H1 (cell line): ENCODE data around the gene ICAM5. TPM values are rescaled to one million over a fixed set of nuclear protein-coding genes. Genes with fewer than 3 reads are reported as not detected.

Experiments used
- ATF3 ChIP-seq: IDR thresholded peaks from 2 replicates; pipeline ENCODE4 v1.6.1; 2011; ENCODE audit warnings: low read depth, mild to moderate bottlenecking, low read length; ENCODE audit not compliant: insufficient read depth
- FOSL1 ChIP-seq: IDR thresholded peaks from 2 replicates; pipeline ENCODE4 v1.6.1; 2011; ENCODE audit warnings: mild to moderate bottlenecking, low read depth, low read length, moderate library complexity; ENCODE audit not compliant: insufficient read depth
- GABPA ChIP-seq: IDR thresholded peaks from 2 replicates; pipeline ENCODE4 v1.6.1; 2011; ENCODE audit warnings: mild to moderate bottlenecking, low read length, moderate library complexity, borderline replicate concordance; ENCODE audit not compliant: insufficient read depth
- POU5F1 ChIP-seq: IDR thresholded peaks from 2 replicates; pipeline ENCODE4 v1.6.1; 2011; ENCODE audit warnings: low read depth, mild to moderate bottlenecking, low read length, moderate library complexity
- RFX5 ChIP-seq: IDR thresholded peaks from 2 replicates; pipeline ENCODE4 v1.6.1; 2011; ENCODE audit warnings: low read depth, low read length, improper control_type of control experiment, borderline replicate concordance
- SP4 ChIP-seq: IDR thresholded peaks from 2 replicates; pipeline ENCODE4 v1.6.1; 2012; ENCODE audit warnings: low read length, inconsistent platforms
- USF2 ChIP-seq: IDR thresholded peaks from 2 replicates; pipeline ENCODE4 v1.6.1; 2011; ENCODE audit warnings: low read length, improper control_type of control experiment
- polyA plus RNA-seq, 7 experiments: library from polyadenylated mRNA; depleted of rRNA in 3 of 7; stranded (reverse) in 5 of 7; unstranded in 2 of 7; fragments of >200 nt in 5 of 7; fragments of 200-250 nt in 2 of 7; gene quantifications; 1 replicate in 5 of 7; 2 replicates in 1 of 7; 4 replicates in 1 of 7; pipeline versions ENCODE4 v1.2.1 to v1.2.3, GENCODE V29; 2011 to 2013; ENCODE audit warnings: missing spikeins in 2 of 7, mixed read lengths in 2 of 7
- total RNA-seq: library from RNA; stranded (reverse); fragmentation: NEBNext Ultra II Directional; extraction: Animal tissue kit (Norgen Biotek cat#: 25700); gene quantifications from 2 replicates; pipeline ENCODE4 v1.2.1, GENCODE V29; 2021
- TF ChIP-seq, protein P1 (sequence below): fragments of 300-600 bp; sonication (generic); IDR thresholded peaks from 2 replicates; pipeline ENCODE4 v1.7.1; 2012; ENCODE audit warnings: low read length, moderate library complexity, mild to moderate bottlenecking, inconsistent platforms; ENCODE audit not compliant: insufficient replicate concordance

ICAM5 gene
- total and polyA plus RNA-seq, 2 of the 8 experiments (the other 6 are each of a cell fraction or from before 2014, with no cell fraction given) = 3.9 to 4.8 TPM

- TF ChIP-seq ATF3 (no peak), SP4 (no peak), RFX5 (no peak), FOSL1 (no peak), GABPA (no peak), USF2 (no peak), POU5F1 (no peak)
- TF ChIP-seq, protein P1, sequence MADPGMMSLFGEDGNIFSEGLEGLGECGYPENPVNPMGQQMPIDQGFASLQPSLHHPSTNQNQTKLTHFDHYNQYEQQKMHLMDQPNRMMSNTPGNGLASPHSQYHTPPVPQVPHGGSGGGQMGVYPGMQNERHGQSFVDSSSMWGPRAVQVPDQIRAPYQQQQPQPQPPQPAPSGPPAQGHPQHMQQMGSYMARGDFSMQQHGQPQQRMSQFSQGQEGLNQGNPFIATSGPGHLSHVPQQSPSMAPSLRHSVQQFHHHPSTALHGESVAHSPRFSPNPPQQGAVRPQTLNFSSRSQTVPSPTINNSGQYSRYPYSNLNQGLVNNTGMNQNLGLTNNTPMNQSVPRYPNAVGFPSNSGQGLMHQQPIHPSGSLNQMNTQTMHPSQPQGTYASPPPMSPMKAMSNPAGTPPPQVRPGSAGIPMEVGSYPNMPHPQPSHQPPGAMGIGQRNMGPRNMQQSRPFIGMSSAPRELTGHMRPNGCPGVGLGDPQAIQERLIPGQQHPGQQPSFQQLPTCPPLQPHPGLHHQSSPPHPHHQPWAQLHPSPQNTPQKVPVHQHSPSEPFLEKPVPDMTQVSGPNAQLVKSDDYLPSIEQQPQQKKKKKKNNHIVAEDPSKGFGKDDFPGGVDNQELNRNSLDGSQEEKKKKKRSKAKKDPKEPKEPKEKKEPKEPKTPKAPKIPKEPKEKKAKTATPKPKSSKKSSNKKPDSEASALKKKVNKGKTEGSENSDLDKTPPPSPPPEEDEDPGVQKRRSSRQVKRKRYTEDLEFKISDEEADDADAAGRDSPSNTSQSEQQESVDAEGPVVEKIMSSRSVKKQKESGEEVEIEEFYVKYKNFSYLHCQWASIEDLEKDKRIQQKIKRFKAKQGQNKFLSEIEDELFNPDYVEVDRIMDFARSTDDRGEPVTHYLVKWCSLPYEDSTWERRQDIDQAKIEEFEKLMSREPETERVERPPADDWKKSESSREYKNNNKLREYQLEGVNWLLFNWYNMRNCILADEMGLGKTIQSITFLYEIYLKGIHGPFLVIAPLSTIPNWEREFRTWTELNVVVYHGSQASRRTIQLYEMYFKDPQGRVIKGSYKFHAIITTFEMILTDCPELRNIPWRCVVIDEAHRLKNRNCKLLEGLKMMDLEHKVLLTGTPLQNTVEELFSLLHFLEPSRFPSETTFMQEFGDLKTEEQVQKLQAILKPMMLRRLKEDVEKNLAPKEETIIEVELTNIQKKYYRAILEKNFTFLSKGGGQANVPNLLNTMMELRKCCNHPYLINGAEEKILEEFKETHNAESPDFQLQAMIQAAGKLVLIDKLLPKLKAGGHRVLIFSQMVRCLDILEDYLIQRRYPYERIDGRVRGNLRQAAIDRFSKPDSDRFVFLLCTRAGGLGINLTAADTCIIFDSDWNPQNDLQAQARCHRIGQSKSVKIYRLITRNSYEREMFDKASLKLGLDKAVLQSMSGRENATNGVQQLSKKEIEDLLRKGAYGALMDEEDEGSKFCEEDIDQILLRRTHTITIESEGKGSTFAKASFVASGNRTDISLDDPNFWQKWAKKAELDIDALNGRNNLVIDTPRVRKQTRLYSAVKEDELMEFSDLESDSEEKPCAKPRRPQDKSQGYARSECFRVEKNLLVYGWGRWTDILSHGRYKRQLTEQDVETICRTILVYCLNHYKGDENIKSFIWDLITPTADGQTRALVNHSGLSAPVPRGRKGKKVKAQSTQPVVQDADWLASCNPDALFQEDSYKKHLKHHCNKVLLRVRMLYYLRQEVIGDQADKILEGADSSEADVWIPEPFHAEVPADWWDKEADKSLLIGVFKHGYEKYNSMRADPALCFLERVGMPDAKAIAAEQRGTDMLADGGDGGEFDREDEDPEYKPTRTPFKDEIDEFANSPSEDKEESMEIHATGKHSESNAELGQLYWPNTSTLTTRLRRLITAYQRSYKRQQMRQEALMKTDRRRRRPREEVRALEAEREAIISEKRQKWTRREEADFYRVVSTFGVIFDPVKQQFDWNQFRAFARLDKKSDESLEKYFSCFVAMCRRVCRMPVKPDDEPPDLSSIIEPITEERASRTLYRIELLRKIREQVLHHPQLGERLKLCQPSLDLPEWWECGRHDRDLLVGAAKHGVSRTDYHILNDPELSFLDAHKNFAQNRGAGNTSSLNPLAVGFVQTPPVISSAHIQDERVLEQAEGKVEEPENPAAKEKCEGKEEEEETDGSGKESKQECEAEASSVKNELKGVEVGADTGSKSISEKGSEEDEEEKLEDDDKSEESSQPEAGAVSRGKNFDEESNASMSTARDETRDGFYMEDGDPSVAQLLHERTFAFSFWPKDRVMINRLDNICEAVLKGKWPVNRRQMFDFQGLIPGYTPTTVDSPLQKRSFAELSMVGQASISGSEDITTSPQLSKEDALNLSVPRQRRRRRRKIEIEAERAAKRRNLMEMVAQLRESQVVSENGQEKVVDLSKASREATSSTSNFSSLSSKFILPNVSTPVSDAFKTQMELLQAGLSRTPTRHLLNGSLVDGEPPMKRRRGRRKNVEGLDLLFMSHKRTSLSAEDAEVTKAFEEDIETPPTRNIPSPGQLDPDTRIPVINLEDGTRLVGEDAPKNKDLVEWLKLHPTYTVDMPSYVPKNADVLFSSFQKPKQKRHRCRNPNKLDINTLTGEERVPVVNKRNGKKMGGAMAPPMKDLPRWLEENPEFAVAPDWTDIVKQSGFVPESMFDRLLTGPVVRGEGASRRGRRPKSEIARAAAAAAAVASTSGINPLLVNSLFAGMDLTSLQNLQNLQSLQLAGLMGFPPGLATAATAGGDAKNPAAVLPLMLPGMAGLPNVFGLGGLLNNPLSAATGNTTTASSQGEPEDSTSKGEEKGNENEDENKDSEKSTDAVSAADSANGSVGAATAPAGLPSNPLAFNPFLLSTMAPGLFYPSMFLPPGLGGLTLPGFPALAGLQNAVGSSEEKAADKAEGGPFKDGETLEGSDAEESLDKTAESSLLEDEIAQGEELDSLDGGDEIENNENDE = no peak
Observed at GRCh38 chr19:10299545-10300458, 10.1 kb downstream of the ICAM5 start (continued).
